Measurements from ENCODE around the gene ETS1.

ETS1 gene

DNA sequence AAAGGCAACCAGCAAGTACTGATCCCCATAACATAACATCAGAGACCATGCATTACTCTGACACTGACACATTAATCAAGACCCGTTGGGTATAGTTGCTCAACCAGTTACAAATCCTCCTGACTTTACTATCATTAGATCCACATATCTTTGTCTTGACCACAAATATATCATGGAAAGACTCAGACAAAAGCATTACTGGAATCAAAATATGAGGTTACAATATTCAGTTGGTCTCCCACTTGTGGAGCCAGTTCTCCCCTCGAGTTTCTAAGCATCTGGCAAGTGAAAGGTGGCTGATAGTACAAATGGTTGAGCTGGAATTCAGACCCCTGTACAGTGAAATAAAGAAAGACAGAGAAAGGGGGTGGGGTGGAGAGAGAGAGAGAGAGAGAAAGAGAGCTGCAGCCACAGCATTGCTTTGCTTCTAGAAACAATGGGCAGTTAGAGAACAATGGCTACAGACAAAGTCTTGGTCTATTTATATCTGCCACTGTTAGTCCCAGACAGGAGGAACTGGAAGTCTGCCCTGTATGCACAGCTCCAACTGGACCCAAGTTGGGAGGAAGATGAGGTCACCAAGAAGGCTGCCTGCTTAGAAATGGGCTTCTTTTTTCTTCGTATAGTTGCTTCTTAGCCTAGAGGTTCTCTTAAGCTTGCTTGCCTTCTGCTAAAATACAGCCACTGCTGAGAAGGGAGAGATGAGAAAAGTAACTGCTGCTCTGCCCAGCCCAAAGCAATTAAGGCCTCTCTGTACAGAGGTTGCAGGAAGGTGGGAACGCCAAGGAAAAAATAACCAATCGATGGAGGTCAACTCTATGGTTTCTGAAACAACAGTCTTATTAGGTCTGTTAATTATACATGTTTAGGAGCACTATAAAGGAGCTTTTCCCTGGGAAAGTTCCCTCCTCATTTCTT lies 85.5 kb downstream of the ETS1 start:
- DNase-seq (ENCODE audit: low read depth in 2 of 2): no peak

- no peak for DNase-seq (ENCODE audit: low read depth in 2 of 2)
Measured at GRCh38 chr11:128501008-128501407, 86.3 kb downstream of the ETS1 start.

GRCh38 chr11:128500493-128500892 lies 86.9 kb downstream of the ETS1 start:
- no peak for DNase-seq (ENCODE audit: low read depth in 2 of 2)

DNA sequence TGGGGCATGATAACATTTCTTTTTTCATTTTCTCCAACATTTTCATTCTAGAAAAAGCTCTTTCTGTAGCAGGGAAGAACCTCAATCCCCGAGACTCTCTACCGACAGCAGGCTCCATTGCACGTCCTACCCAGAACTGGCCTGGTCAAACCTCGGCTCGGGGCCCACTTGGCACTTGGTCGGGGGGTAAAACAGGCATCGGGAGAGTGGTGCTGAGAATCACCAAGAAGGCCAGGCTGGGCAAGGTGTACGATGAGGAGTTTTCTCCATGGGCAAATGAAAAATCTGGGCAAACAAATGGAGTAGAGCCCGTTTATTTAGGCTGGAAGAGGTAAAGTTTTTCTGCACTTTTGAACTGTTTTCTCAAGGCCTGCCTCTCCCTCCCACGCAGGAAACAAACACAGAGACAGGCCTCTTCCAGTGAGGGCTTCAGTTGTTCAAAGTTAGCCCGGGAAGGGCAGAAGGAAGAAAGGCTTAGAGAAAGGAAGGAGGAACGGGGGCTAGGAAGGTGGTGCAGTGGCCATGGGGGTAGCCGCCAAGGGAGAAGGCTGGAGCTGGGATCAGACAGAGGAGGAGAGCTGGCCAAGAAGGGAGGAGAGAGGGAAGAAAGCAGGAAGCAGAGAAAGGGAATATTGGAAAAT lies 87.6 kb downstream of the ETS1 start:
- no peak for DNase-seq (ENCODE audit: low read depth in 2 of 2)

DNA sequence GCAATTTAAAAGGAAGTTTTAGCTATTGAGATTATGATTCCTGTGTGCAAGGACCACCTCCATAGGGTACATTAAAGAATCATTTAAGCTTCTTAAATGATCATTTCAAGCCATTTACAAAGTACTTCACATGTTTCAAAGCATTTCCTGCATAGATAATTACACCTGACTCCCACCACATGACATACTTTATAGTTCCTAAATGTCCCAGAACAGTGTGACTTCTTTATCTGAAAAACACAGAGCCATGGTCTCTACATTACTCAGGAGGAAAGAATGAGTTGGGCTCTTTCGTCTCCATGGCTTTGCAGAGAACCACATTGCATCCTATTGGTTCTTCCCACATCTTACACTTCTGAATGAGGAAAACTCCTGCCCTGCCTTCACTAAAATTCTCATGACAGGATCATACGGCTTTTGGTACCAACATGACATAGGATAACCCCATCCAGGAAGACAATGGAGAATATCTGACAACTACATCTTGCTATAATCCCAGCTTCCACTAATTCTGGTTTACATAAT lies 88.6 kb downstream of the ETS1 start:
- DNase-seq (ENCODE audit: low read depth in 2 of 2): no peak

GRCh38 chr11:128497776-128498095 lies 89.6 kb downstream of the ETS1 start:
- DNase-seq (ENCODE audit: low read depth in 2 of 2): no peak

DNA sequence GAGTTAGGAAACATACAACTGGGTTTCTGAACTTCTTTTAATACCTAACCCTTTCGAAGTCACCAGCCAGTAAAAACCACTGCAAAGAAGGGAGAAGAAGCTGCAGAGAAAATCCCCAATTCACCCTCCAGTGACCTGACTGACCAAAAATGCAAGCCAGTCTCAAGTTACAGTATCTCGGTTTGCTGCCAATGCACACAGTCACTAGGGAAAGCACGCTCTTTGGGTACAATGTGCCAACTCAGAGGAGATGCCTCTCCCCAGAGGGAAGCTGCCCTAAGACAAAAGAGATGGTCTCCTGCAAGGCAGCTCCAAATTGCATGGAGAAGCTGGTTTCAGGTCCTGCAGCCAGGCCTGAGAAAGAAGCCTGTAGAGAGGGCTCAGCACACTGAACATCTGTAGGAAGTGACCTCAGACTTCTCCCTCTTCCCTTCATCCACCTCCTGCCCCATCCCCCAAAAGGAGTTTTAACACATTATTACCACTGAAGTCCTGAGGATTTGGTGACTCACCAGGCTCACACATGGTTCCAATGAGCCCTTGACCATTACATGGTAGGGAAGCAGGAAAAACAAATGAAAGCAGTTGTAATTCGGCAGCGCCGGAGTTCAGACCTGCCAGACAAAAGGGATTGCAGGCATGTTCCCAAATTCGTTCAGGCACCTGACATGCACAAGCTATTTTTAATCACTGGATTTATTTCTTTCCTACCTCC lies 90.1 kb downstream of the ETS1 start:
- DNase-seq (ENCODE audit: low read depth in 2 of 2): no peak

DNA sequence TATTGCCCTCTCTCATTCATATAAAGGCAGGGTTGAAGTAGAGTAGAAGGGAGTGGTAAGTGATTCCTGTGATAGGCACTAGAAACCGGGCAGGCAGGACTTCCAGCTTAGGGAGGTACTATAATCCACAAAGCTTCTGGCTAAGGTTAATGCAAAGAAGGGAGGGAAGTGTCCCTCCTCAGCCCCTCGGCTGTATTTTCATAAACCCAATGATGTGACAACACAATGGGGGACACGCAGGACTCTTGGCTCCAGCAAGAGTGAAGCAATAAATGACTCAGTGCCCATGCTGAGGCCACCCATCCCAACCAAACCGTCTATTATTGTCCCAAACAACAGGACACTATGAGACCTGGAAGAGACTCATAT lies 90.7 kb downstream of the ETS1 start:
- no peak for DNase-seq (ENCODE audit: low read depth in 2 of 2)

DNA sequence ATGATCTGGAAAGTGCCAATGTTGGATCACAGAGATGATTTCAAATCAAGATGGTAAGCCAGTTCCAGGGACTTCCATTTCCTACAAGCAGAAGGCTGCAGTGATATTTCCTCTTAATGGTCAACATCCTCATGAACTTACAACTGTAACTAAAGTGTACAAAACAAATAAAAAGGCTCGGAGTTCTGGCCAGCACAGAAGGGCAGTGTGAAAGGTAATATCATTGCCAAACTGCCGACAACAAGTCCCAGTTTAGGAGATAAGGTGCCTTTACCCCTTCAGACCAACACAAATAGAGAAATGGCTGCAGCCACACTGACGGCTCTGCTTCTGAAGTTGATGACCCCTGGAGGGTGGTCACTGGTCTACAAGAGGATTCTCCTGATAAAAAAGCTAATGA lies 91.1 kb downstream of the ETS1 start:
- no peak for DNase-seq (ENCODE audit: low read depth in 2 of 2)

DNA sequence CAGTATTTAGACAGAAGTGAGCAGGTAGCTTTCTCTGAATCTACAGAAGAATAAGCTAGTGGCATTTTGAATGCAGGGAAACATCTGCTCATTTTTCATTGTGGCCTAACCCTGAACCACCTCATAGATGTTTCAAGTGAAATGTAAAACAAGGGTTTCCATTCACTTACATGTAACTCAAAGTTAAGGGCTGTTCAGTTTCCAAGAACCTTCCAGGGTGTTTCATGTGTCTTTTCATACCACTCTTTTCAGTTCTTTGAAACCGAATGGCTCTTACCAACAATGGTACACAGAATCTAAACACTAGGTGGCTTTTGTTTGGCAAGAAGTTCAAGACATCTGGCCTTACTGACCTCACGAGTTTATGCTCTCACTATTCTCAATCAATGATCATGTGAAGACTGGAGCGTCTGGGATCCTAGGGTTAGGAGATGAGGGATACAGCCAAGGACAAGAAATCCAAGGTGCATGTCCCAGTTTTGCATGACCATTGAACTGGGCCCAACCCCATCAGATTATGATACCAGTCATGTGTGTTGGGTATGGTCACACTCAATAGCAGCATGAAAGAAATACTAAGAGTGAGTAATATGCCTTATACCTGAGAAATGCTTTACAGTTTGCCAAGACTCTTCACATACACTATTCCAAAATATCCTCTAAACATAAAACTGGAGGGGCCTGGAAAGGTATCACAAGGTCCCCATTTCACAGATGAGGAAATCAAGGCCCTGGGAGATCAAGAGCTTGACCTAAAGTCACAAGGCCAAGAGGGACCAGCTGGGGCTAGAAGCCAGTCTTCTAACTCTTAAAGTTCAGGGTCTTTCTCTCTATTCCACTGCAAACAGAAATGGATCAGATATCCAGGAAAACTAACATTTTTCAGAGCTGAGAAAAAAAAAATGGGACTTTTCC lies 92.7 kb downstream of the ETS1 start:
- no peak for DNase-seq (ENCODE audit: low read depth in 2 of 2)

DNA sequence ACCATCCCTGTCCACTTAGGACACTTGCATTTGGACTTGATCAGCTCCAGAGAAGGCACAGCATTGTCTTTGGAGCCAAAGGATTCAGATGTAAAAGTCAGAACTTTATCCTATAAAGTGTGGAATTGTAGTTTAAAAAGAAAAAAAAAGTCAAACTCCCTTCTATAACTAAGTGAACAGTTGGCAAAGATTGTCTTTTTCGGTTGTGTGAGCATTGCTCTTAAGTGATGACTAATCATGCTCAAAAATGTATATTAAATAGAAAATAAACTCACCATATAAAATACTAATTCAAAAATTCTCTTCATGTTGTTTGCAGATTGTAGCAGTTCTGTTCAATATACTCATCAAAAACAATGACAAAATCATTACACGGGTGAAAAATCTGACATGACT lies 93.8 kb downstream of the ETS1 start:
- no peak for DNase-seq (ENCODE audit: low read depth in 2 of 2)

GRCh38 chr11:128492903-128493569 lies 94.3 kb downstream of the ETS1 start:
- no peak for DNase-seq (ENCODE audit: low read depth in 2 of 2)

DNA sequence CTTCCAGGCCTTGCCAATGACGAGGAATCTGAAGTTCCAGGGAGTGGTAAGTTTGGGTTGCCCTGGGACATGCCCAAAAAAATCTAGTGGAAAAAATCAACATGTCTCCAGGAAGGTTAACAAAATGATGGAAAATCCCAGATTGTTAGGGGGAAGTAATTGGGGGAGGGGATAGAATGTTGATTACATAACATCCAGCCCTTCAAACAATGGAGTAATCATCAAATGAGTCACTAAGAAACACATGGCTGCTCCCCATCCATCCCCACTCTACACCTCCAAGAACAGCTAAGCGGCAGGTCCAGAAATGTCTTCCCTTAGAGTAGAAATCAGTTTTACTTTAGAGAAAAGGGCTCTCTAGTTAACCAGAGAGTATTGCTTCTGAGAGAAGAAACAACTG lies 94.9 kb downstream of the ETS1 start:
- no peak for DNase-seq (ENCODE audit: low read depth in 2 of 2)

DNA sequence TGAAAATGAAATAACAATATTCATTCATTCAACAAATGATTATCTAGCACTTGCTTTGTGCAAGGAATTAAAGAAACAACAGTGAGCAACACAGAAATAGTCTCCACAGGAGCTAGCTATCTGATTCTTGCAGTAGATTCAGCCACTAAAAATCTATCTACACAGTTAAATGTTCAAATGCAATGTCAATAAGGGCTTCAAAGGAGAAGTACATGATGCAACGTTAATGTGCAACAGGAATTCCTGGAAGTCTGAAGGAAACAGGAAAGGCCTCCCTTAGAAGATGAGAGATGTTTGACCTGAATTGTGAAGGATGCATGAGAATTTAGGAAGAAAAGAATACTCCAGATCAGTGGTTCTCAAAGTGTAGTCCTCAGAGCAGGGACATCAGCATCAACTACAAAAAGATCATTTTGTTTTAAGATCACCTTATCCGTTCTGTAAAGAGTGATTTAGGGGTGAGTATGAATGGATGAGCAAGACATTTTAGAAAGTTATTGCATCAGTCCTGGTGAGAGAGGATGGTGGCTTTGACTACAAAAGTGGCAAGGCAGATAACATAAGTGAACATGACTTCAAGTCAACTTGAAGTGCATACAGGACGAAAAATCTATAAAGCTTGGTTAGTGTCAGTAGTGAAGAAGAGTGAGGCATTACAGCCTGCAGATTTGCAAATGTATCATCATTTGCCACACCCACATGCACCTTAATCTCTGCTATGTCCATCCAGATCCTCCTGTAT lies 96.0 kb downstream of the ETS1 start:
- no peak for DNase-seq (ENCODE audit: low read depth in 2 of 2)

DNA sequence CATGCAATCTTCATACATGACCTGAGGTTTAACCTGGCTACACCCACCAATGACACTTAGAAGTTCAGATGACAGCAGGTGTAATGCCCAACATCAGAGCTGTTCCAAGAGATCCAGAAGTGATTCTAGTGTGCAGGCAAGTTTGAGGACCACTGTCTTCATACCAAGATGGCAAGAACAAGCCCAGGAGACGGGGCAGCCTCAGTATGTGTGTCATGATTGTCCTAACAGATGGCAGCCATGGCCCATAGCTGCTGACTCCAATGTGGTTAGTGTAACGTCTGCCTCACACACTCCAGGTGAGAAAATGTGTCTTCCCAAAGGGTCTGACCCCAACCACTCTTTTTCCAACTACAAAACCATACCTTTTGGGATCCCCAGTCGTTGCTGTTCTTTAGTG lies 97.3 kb downstream of the ETS1 start:
- no peak for DNase-seq (ENCODE audit: low read depth in 2 of 2)

GRCh38 chr11:128488471-128488870 lies 98.9 kb downstream of the ETS1 start:
- DNase-seq (ENCODE audit: low read depth in 2 of 2): no peak

GRCh38 chr11:128487978-128488377 lies 99.4 kb downstream of the ETS1 start:
- no peak for DNase-seq (ENCODE audit: low read depth in 2 of 2)

GRCh38 chr11:128484172-128484571 lies 103.2 kb downstream of the ETS1 start:
- no peak for DNase-seq (ENCODE audit: low read depth in 2 of 2)

GRCh38 chr11:128483211-128483788 lies 104.1 kb downstream of the ETS1 start:
- DNase-seq (ENCODE audit: low read depth in 2 of 2): no peak
